Nephron (organoid): ENCODE data around the gene CTIF.

Experiments used
- H3K27ac Mint-ChIP-seq, 3 experiments: 2 replicates each; pipeline ENCODE4 v1.8.0; 2020; ENCODE audit warnings: mixed read lengths in 3 of 3, mild to moderate bottlenecking in 2 of 3, moderate library complexity in 1 of 3
- H3K27me3 Mint-ChIP-seq: 2 replicates; pipeline ENCODE4 v1.8.0; 2021; ENCODE audit warnings: low read depth, mild to moderate bottlenecking, moderate library complexity, mixed read lengths
- H3K36me3 Mint-ChIP-seq: 2 replicates; pipeline ENCODE4 v1.8.0; 2020; ENCODE audit warnings: low read depth, mixed read lengths
- H3K4me1 Mint-ChIP-seq: 2 replicates; pipeline ENCODE4 v1.8.0; 2020; ENCODE audit warnings: mixed read lengths
- H3K4me3 Mint-ChIP-seq, 3 experiments: 2 replicates each; pipeline ENCODE4 v1.8.0; 2020; ENCODE audit warnings: mild to moderate bottlenecking in 3 of 3, mixed read lengths in 3 of 3, moderate library complexity in 2 of 3
- H3K9me3 Mint-ChIP-seq: 2 replicates; pipeline ENCODE4 v1.8.0; 2020; ENCODE audit warnings: mixed read lengths
- CTCF ChIP-seq, 3 experiments: fragments of 200-600 bp; sonication (generic); IDR thresholded peaks; one replicate each; pipeline ENCODE4 v1.5.0; 2021; ENCODE audit warnings: antibody characterized with exemption in 3 of 3; ENCODE audit not compliant: unreplicated experiment in 3 of 3

The CTIF gene

GRCh38 chr18:48688961-48689360, 150.1 kb downstream of the CTIF start:
- no peak for TF ChIP-seq CTCF (IDR thresholded peaks at IDR 0.05; ENCODE audit: unreplicated experiment in 3 of 3)
- Mint-ChIP-seq H3K27ac (no peak overlapping the region), H3K4me1 (peaks cover 6% of the 10 kb centered on the region), H3K9me3 (no peaks in the 10 kb centered on the region), H3K4me3 (no peak overlapping the region), H3K36me3 (peaks cover 17% of the 10 kb centered on the region), H3K27me3 (no peaks in the 10 kb centered on the region)

GRCh38 chr18:48689548-48689947, 150.7 kb downstream of the CTIF start:
- Mint-ChIP-seq H3K36me3 (peaks cover 17% of the 10 kb centered on the region), H3K27me3 (no peaks in the 10 kb centered on the region), H3K9me3 (no peaks in the 10 kb centered on the region), H3K27ac (no peak overlapping the region), H3K4me1 (peaks cover 6% of the 10 kb centered on the region), H3K4me3 (no peak overlapping the region)
- no peak for TF ChIP-seq CTCF (IDR thresholded peaks at IDR 0.05; ENCODE audit: unreplicated experiment in 3 of 3)

GRCh38 chr18:48690494-48690893, 151.7 kb downstream of the CTIF start:
- TF ChIP-seq CTCF (IDR thresholded peaks at IDR 0.05; ENCODE audit: unreplicated experiment in 3 of 3): no peak
- H3K27me3 Mint-ChIP-seq: no peaks in the 10 kb centered on the region
- peaks cover 17% of the 10 kb centered on the region for H3K36me3 Mint-ChIP-seq
- no peaks in the 10 kb centered on the region for H3K9me3 Mint-ChIP-seq
- H3K27ac Mint-ChIP-seq: no peak overlapping the region
- H3K4me1 Mint-ChIP-seq: peaks cover 6% of the 10 kb centered on the region
- H3K4me3 Mint-ChIP-seq: no peak overlapping the region

- Mint-ChIP-seq H3K9me3 (no peaks in the 10 kb centered on the region), H3K36me3 (peaks cover 4% of the 10 kb centered on the region), H3K27me3 (no peaks in the 10 kb centered on the region), H3K27ac (no peak overlapping the region), H3K4me1 (no peaks in the 10 kb centered on the region), H3K4me3 (no peak overlapping the region)
- TF ChIP-seq CTCF (IDR thresholded peaks at IDR 0.05; ENCODE audit: unreplicated experiment in 3 of 3): no peak
These were observed 154.2 kb downstream of the CTIF start for GRCh38 chr18:48693006-48693405.

- TF ChIP-seq CTCF (IDR thresholded peaks at IDR 0.05; ENCODE audit: unreplicated experiment in 3 of 3): no peak
- peaks cover 4% of the 10 kb centered on the region for H3K36me3 Mint-ChIP-seq
- H3K4me1 Mint-ChIP-seq: no peaks in the 10 kb centered on the region
- H3K4me3 Mint-ChIP-seq: no peak overlapping the region
- no peaks in the 10 kb centered on the region for H3K27me3 Mint-ChIP-seq
- H3K9me3 Mint-ChIP-seq: no peaks in the 10 kb centered on the region
- no peak overlapping the region for H3K27ac Mint-ChIP-seq
These were observed 154.9 kb downstream of the CTIF start for GRCh38 chr18:48693625-48694262.

GRCh38 chr18:48694295-48694694, 155.5 kb downstream of the CTIF start:
- no peak for TF ChIP-seq CTCF (IDR thresholded peaks at IDR 0.05; ENCODE audit: unreplicated experiment in 3 of 3)
- Mint-ChIP-seq H3K27ac (no peak overlapping the region), H3K4me1 (no peaks in the 10 kb centered on the region), H3K36me3 (peaks cover 4% of the 10 kb centered on the region), H3K27me3 (no peaks in the 10 kb centered on the region), H3K4me3 (no peak overlapping the region), H3K9me3 (no peaks in the 10 kb centered on the region)
